B cell (primary cell): ENCODE results near the gene RBP3. TPM values are rescaled to one million over a fixed set of nuclear protein-coding genes. Genes with fewer than 3 reads are reported as not detected.

Experiments
- ATAC-seq: fragments of 200-7000 bp; cut with Tn5 transposase; one replicate; pipeline ENCODE4 v1.10.0; 2021; ENCODE audit warnings: low read depth, mild to moderate bottlenecking, moderate number of reproducible peaks, moderate library complexity
- CTCF ChIA-PET: fragments of 350-600 bp; sonication (Branson Sonifier 250); formaldehyde crosslinking; loops from one replicate; lab custom pipeline; 2021; ENCODE audit warnings: antibody characterized with exemption, inconsistent platforms; lab: Charles Lee
- POLR2A ChIA-PET: fragments of 350-600 bp; sonication (Branson Sonifier 250); formaldehyde crosslinking; loops from one replicate; lab custom pipeline; 2021; ENCODE audit warnings: antibody characterized with exemption; lab: Charles Lee
- DNase-seq: peaks from one replicate; pipeline ENCODE4 v3.0.0; 2013
- H2AFZ ChIP-seq: 2 replicates; pipeline ENCODE4 v1.6.1; 2012; ENCODE audit warnings: mild to moderate bottlenecking, low read depth, low read length; ENCODE audit not compliant: insufficient read depth, poor library complexity, severe bottlenecking
- H3K27ac ChIP-seq, 2 donors: 1 replicate in 1 of 2; 2 replicates in 1 of 2; pipeline ENCODE4 v1.5.1; 2012 to 2013; ENCODE audit warnings: low read length in 2 of 2, mild to moderate bottlenecking in 2 of 2, moderate library complexity in 1 of 2
- H3K27me3 ChIP-seq, 4 experiments: fragments of 200-600 bp in 1 of 4; sonication (generic) in 1 of 4; replicated peaks in 1 of 4; 1 replicate in 2 of 4; 2 replicates in 2 of 4; pipeline versions ENCODE4 v1.6.1 to v1.7.0; 2013 to 2016; ENCODE audit warnings: low read length in 3 of 4, mild to moderate bottlenecking in 2 of 4, mixed read lengths in 1 of 4, moderate library complexity in 1 of 4; ENCODE audit not compliant: insufficient read depth in 4 of 4, control insufficient read depth in 3 of 4; ENCODE audit errors: control extremely low read depth in 1 of 4
- H3K36me3 ChIP-seq, 2 experiments: replicated peaks in 1 of 2; 1 replicate in 1 of 2; 2 replicates in 1 of 2; pipeline versions ENCODE4 v1.6.1 to v1.7.1; 2013; ENCODE audit warnings: low read length in 1 of 2; ENCODE audit not compliant: insufficient read depth in 2 of 2, control insufficient read depth in 1 of 2; ENCODE audit errors: control extremely low read depth in 1 of 2, extremely low read depth in 1 of 2
- H3K4me1 ChIP-seq, 2 donors: fragments of 200-600 bp in 1 of 2; sonication (generic) in 1 of 2; 1 replicate in 1 of 2; 2 replicates in 1 of 2; pipeline versions ENCODE4 v1.5.1 to v1.6.1; 2013 to 2017; ENCODE audit warnings: low read length in 2 of 2; ENCODE audit not compliant: control insufficient read depth in 2 of 2, insufficient read depth in 2 of 2
- H3K4me2 ChIP-seq: replicated peaks from 2 replicates; pipeline ENCODE3; 2012; ENCODE audit warnings: mild to moderate bottlenecking, low read depth, low read length; ENCODE audit not compliant: poor library complexity, severe bottlenecking
- H3K4me3 ChIP-seq, 5 experiments: fragments of 200-600 bp in 1 of 5; sonication (generic) in 1 of 5; 1 replicate in 3 of 5; 2 replicates in 2 of 5; pipeline versions ENCODE4 v1.5.1 to v1.7.0; 2011 to 2016; ENCODE audit warnings: low read length in 4 of 5, mild to moderate bottlenecking in 4 of 5, low read depth in 2 of 5, control low read depth in 1 of 5, moderate library complexity in 1 of 5; ENCODE audit not compliant: insufficient read depth in 1 of 5; ENCODE audit errors: control extremely low read depth in 1 of 5, extremely low read depth in 1 of 5
- H3K79me2 ChIP-seq: fragments of 200-600 bp; sonication (generic); one replicate; pipeline ENCODE4 v1.6.0; 2016; ENCODE audit warnings: low read length; ENCODE audit not compliant: control insufficient read depth, insufficient read depth
- H3K9ac ChIP-seq: fragments of 200-600 bp; sonication (generic); 2 replicates; pipeline ENCODE4 v1.6.1; 2017; ENCODE audit warnings: mild to moderate bottlenecking, low read length, moderate library complexity
- H3K9me3 ChIP-seq, 3 donors: one replicate each; pipeline versions ENCODE4 v1.6.1 to v1.7.1; 2013; ENCODE audit warnings: low read length in 2 of 3; ENCODE audit not compliant: control insufficient read depth in 2 of 3, insufficient read depth in 1 of 3; ENCODE audit errors: control extremely low read depth in 1 of 3
- H4K20me1 ChIP-seq: 2 replicates; pipeline ENCODE4 v1.6.0; 2012; ENCODE audit warnings: mild to moderate bottlenecking, low read length; ENCODE audit not compliant: insufficient read depth, control insufficient read depth, poor library complexity, severe bottlenecking
- H3K27ac Mint-ChIP-seq: one replicate; pipeline ENCODE4 v1.8.0; 2021; ENCODE audit warnings: mixed read lengths
- H3K27me3 Mint-ChIP-seq: one replicate; pipeline ENCODE4 v1.8.0; 2021; ENCODE audit warnings: mixed read lengths
- H3K4me1 Mint-ChIP-seq: one replicate; pipeline ENCODE4 v1.8.0; 2021; ENCODE audit warnings: mixed read lengths
- H3K4me3 Mint-ChIP-seq: one replicate; pipeline ENCODE4 v1.8.0; 2021; ENCODE audit warnings: mixed read lengths
- H3K9me3 Mint-ChIP-seq: one replicate; pipeline ENCODE4 v1.8.0; 2022; ENCODE audit warnings: mixed read lengths; ENCODE audit not compliant: insufficient read depth
- EZH2 ChIP-seq: IDR thresholded peaks from 2 replicates; pipeline ENCODE4 v1.6.1; 2012; ENCODE audit warnings: borderline replicate concordance, low read depth, mild to moderate bottlenecking, moderate library complexity, low read length; ENCODE audit not compliant: insufficient read depth, poor library complexity, severe bottlenecking
- WGBS: methylation state at CpG from one replicate; pipeline ENCODE4 v1.1.5; 2013; ENCODE audit warnings: missing lambda C conversion rate; ENCODE audit not compliant: insufficient coverage; 5-methylcytosine and 5-hydroxymethylcytosine counted together
- intact Hi-C: fragments of 100-400 bp; cut with micrococcal nuclease; formaldehyde crosslinking; loops from one replicate; pipeline ENCODE4 v1.10.0; 2022
- polyA plus RNA-seq: library from polyadenylated mRNA; depleted of rRNA; stranded (reverse); fragments of >200 nt; gene quantifications from 2 replicates; pipeline ENCODE4 v1.2.3, GENCODE V29; 2012
- total RNA-seq, 2 donors: library from RNA; stranded (reverse); fragments of 120-200 nt in 1 of 2; gene quantifications; 1 replicate in 1 of 2; 2 replicates in 1 of 2; pipeline versions ENCODE4 v1.2.3 to v1.2.4, GENCODE V29; 2013 to 2022
- TF ChIP-seq, protein P1 (sequence below): fragments of 200-600 bp; IDR thresholded peaks from one replicate; pipeline ENCODE4 v1.8.0; 2022; ENCODE audit warnings: antibody characterized with exemption, mild to moderate bottlenecking

Gene RBP3
- total and polyA plus RNA-seq, 2 donors (not counting 1 experiment from before 2014, with no cell fraction given), result not detected

DNA sequence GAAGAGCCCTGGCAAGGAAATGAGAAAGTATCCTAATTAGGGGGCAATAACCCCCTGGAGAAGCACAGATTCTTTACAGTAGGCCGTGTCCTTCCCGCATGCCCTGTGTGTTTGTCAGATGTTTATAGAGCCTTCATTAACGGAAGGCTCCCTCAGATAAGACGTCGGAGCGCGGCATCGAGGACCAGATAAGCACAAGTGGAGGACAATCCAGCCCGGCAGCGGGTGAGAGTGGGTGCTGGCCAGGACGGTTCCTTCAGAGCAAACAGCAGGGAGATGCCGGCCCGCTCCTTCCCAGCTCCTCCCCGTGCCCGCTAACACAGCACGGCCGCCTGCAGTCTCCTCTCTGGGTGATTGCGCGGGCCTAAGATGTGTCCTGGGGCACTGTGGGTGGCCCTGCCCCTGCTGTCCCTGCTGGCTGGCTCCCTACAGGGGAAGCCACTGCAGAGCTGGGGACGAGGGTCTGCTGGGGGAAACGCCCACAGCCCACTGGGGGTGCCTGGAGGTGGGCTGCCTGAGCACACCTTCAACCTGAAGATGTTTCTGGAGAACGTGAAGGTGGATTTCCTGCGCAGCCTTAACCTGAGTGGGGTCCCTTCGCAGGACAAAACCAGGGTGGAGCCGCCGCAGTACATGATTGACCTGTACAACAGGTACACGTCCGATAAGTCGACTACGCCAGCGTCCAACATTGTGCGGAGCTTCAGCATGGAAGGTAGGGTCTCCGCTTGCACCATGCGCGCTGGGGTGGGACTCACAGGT lies 25.7 kb upstream of the RBP3 start, which contains the start of gene GDF2:
GDF2 (plus strand) TSS at position 155 of the 762 bp plus-strand sequence; CDS start at position 370, 215 bp downstream.
- H3K9me3 ChIP-seq, result no peaks in the 10 kb centered on the region
- Mint-ChIP-seq H3K4me3 (no peak within 1 kb of the TSS), H3K27ac (no peak within 1 kb of the TSS), H3K4me1 (no peaks in the 10 kb centered on the region), H3K9me3 (no peaks in the 10 kb centered on the region), H3K27me3 (peaks cover 8% of the 10 kb centered on the region)
- no peak within 1 kb of the TSS for H3K27ac ChIP-seq
- TF ChIP-seq, protein P1, sequence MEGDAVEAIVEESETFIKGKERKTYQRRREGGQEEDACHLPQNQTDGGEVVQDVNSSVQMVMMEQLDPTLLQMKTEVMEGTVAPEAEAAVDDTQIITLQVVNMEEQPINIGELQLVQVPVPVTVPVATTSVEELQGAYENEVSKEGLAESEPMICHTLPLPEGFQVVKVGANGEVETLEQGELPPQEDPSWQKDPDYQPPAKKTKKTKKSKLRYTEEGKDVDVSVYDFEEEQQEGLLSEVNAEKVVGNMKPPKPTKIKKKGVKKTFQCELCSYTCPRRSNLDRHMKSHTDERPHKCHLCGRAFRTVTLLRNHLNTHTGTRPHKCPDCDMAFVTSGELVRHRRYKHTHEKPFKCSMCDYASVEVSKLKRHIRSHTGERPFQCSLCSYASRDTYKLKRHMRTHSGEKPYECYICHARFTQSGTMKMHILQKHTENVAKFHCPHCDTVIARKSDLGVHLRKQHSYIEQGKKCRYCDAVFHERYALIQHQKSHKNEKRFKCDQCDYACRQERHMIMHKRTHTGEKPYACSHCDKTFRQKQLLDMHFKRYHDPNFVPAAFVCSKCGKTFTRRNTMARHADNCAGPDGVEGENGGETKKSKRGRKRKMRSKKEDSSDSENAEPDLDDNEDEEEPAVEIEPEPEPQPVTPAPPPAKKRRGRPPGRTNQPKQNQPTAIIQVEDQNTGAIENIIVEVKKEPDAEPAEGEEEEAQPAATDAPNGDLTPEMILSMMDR, result no peak
- no peak for TF ChIP-seq EZH2
- ATAC-seq (no peak), DNase-seq (no peak)
- CTCF ChIA-PET, result interaction anchor here (0.8 to 1.2 kb wide), 2 partner anchors 11 to 298 kb away, joined by 4 read pairs; no protein-coding TSS in a partner anchor
- no peak within 1 kb of the TSS for H2AFZ ChIP-seq
- intact Hi-C loops, result no loop called here
- POLR2A ChIA-PET, result no interaction called here
- WGBS, result 93% methylated on average over 32 of the region's 35 CpGs
- H3K4me1 ChIP-seq, result no peaks in the 10 kb centered on the region
- no peaks in the 10 kb centered on the region for H3K27me3 ChIP-seq
- no peaks in the 10 kb centered on the region for H3K36me3 ChIP-seq
- H3K4me3 ChIP-seq, result no peak within 1 kb of the TSS
- H3K79me2 ChIP-seq, result no peaks in the 10 kb centered on the region
- H3K4me2 ChIP-seq, result no peak within 1 kb of the TSS
- no peaks in the 10 kb centered on the region for H4K20me1 ChIP-seq
- no peak within 1 kb of the TSS for H3K9ac ChIP-seq

DNA sequence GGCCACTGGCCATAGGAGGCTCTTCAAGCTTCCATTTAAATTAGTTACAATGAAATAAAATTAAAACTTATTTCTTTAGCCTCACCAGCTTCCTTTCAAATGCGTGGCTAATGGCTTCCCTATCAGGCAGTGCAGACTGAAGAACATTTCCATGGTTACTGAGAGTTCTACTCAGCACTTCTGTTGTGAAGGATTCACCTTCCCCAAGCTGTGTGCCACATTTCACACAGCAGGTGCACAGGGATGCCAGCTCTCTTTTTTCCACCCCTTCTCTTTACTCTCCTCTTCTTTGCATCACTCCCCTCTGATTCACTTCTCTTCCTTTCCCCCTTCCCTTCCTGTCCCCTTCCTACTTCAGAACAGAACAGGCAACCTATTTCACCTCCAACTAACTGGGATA lies 25.1 kb upstream of the RBP3 start:
- no peaks in the 10 kb centered on the region for H3K36me3 ChIP-seq
- WGBS, result no CpG with 5 or more reads among the region's 1 CpG
- H3K9me3 Mint-ChIP-seq, result no peaks in the 10 kb centered on the region
- H3K27ac ChIP-seq, result no peak overlapping the region
- peaks cover 0 to 2% (median 0%) of the 10 kb centered on the region in 3 donors for H3K9me3 ChIP-seq
- H3K4me1 ChIP-seq, result no peaks in the 10 kb centered on the region
- H3K4me3 ChIP-seq, result no peak overlapping the region
- ATAC-seq (no peak), DNase-seq (no peak)
- TF ChIP-seq EZH2, result no peak
- TF ChIP-seq, protein P1, result no peak
- no peak overlapping the region for H3K27ac Mint-ChIP-seq
- H4K20me1 ChIP-seq, result no peaks in the 10 kb centered on the region
- ChIA-PET POLR2A (no interaction called here), CTCF (interaction anchor here (0.8 to 1.2 kb wide), 2 partner anchors 11 to 299 kb away, joined by 4 read pairs; no protein-coding TSS in a partner anchor)
- H3K27me3 ChIP-seq, result no peaks in the 10 kb centered on the region
- no peak overlapping the region for H3K4me3 Mint-ChIP-seq
- no peak overlapping the region for H3K4me2 ChIP-seq
- intact Hi-C loops, result no loop called here
- no peak overlapping the region for H2AFZ ChIP-seq
- H3K79me2 ChIP-seq, result no peaks in the 10 kb centered on the region
- H3K27me3 Mint-ChIP-seq, result peaks cover 8% of the 10 kb centered on the region
- H3K9ac ChIP-seq, result no peak overlapping the region
- no peaks in the 10 kb centered on the region for H3K4me1 Mint-ChIP-seq
